ENCODE measurements around the gene YOD1. TPM values are rescaled to one million over a fixed set of nuclear protein-coding genes. Genes with fewer than 3 reads are reported as not detected.

Gene YOD1
- total and polyA plus RNA-seq, 4 donors, result 3.4 to 34.4 (median 5.4) TPM

GRCh38 chr1:207091200-207091908 is 40.3 kb upstream of the YOD1 start:
- no peak overlapping the region for H3K27ac ChIP-seq (ENCODE audit: low read depth in 1 of 2, low read length in 1 of 2)
- TF ChIP-seq CTCF (IDR thresholded peaks at IDR 0.05; ENCODE audit: control extremely low read depth, extremely low read depth), result no peak
- peaks cover 0 to 10% (median 0%) of the 10 kb centered on the region in 5 donors for H3K4me1 ChIP-seq (ENCODE audit: control insufficient read depth in 5 of 5, insufficient read depth in 5 of 5, low read length in 5 of 5)
- WGBS, 2 donors, result 70 to 73% methylated on average over 4 of the region's 4 CpGs
- no peak overlapping the region for H3K4me3 ChIP-seq
- peaks cover 0 to 2% (median 0%) of the 10 kb centered on the region in 4 donors for H3K9me3 ChIP-seq (ENCODE audit: control insufficient read depth in 4 of 4, insufficient read depth in 3 of 4, low read length in 3 of 4)
- H3K27me3 ChIP-seq (ENCODE audit: control insufficient read depth in 3 of 3, insufficient read depth in 3 of 3, low read length in 2 of 3), result no peaks in the 10 kb centered on the region
- DNase-seq, result no peak
- no peak overlapping the region for H3K9ac ChIP-seq (ENCODE audit: insufficient read depth in 1 of 2, low read length in 2 of 2)
- no peaks in the 10 kb centered on the region for H3K36me3 ChIP-seq (ENCODE audit: control insufficient read depth in 4 of 4, insufficient read depth in 4 of 4, low read length in 4 of 4)
- no peak for ATAC-seq (ENCODE audit: insufficient read depth, low FRiP score)

- Histone ChIP-seq H3K4me1 (ENCODE audit: control insufficient read depth in 5 of 5, insufficient read depth in 5 of 5, low read length in 5 of 5) (peaks cover 0 to 10% (median 0%) of the 10 kb centered on the region in 5 donors), H3K27me3 (ENCODE audit: control insufficient read depth in 3 of 3, insufficient read depth in 3 of 3, low read length in 2 of 3) (no peaks in the 10 kb centered on the region), H3K4me3 (no peak overlapping the region), H3K9me3 (ENCODE audit: control insufficient read depth in 4 of 4, insufficient read depth in 3 of 4, low read length in 3 of 4) (peaks cover 0 to 2% (median 0%) of the 10 kb centered on the region in 4 donors), H3K9ac (ENCODE audit: insufficient read depth in 1 of 2, low read length in 2 of 2) (no peak overlapping the region), H3K36me3 (ENCODE audit: control insufficient read depth in 4 of 4, insufficient read depth in 4 of 4, low read length in 4 of 4) (no peaks in the 10 kb centered on the region), H3K27ac (ENCODE audit: low read depth in 1 of 2, low read length in 1 of 2) (no peak overlapping the region)
- no peak for TF ChIP-seq CTCF (IDR thresholded peaks at IDR 0.05; ENCODE audit: control extremely low read depth, extremely low read depth)
- no peak for DNase-seq
- no peak for ATAC-seq (ENCODE audit: insufficient read depth, low FRiP score)
- WGBS, 2 donors, result 91 to 95% methylated on average over 17 of the region's 17 CpGs
Observed at GRCh38 chr1:207089627-207090355, 38.8 kb upstream of the YOD1 start.

- Histone ChIP-seq H3K9ac (ENCODE audit: insufficient read depth in 1 of 2, low read length in 2 of 2) (no peak within 1 kb of the TSS), H3K27ac (ENCODE audit: low read depth in 1 of 2, low read length in 1 of 2) (peak within 1 kb of the TSS in 1 of 2 donors; percentile 61), H3K36me3 (ENCODE audit: control insufficient read depth in 4 of 4, insufficient read depth in 4 of 4, low read length in 4 of 4) (no peaks in the 10 kb centered on the region), H3K9me3 (ENCODE audit: control insufficient read depth in 4 of 4, insufficient read depth in 3 of 4, low read length in 3 of 4) (peaks cover 0 to 2% (median 0%) of the 10 kb centered on the region in 4 donors), H3K27me3 (ENCODE audit: control insufficient read depth in 3 of 3, insufficient read depth in 3 of 3, low read length in 2 of 3) (no peaks in the 10 kb centered on the region), H3K4me3 (no peak within 1 kb of the TSS), H3K4me1 (ENCODE audit: control insufficient read depth in 5 of 5, insufficient read depth in 5 of 5, low read length in 5 of 5) (peaks cover 0 to 10% (median 0%) of the 10 kb centered on the region in 5 donors)
- DNase-seq (no peak), ATAC-seq (ENCODE audit: insufficient read depth, low FRiP score) (peak; percentile 35)
- TF ChIP-seq CTCF (IDR thresholded peaks at IDR 0.05; ENCODE audit: control extremely low read depth, extremely low read depth), result no peak
- 64 to 72% methylated on average over 9 of the region's 9 CpGs for WGBS, 2 donors
Observed at GRCh38 chr1:207088701-207089626, 38.0 kb upstream of the YOD1 start, which contains the start of gene C4BPB. Gene C4BPB, plus strand, starts transcription at chr1:207088860. Its CDS starts 672 bp downstream, at chr1:207089532.

Data from lung (tissue), 12 donors.